GM12891 (cell line): ENCODE data around the gene PLCG2.

Experiments
- PAX5 ChIP-seq: IDR thresholded peaks from 2 replicates; pipeline ENCODE4 v1.6.1; 2011; ENCODE audit warnings: low read length, moderate library complexity, mild to moderate bottlenecking; ENCODE audit not compliant: insufficient read depth, severe bottlenecking
- POLR2A ChIP-seq: IDR thresholded peaks from 2 replicates; pipeline ENCODE4 v1.6.1; 2011; ENCODE audit warnings: low read depth, low read length, control low read depth
- POLR2AphosphoS5 ChIP-seq: IDR thresholded peaks from 2 replicates; pipeline ENCODE4 v1.6.1; 2011; ENCODE audit warnings: low read depth, low read length, control low read depth
- POU2F2 ChIP-seq: IDR thresholded peaks from 2 replicates; pipeline ENCODE4 v1.6.1; 2011; ENCODE audit warnings: low read depth, mild to moderate bottlenecking, control low read depth, low read length, moderate library complexity
- TAF1 ChIP-seq: IDR thresholded peaks from 2 replicates; pipeline ENCODE4 v1.6.1; 2011; ENCODE audit warnings: low read depth, low read length, control low read depth

- TF ChIP-seq POLR2A (no peak), PAX5 (no peak), TAF1 (no peak), POLR2AphosphoS5 (no peak), POU2F2 (no peak)
These were observed 69.3 kb downstream of the PLCG2 start for GRCh38 chr16:81848306-81848853.
